Neural progenitor cell (in vitro differentiated cells): ENCODE data around the gene SHROOM3.

ENCODE experiments used
- CTCF ChIP-seq: fragments of 200-600 bp; sonication (generic); IDR thresholded peaks from 2 replicates; pipeline ENCODE4 v1.5.1; 2017; ENCODE audit warnings: antibody characterized with exemption, mild to moderate bottlenecking
- EZH2 ChIP-seq: fragments of 200-600 bp; sonication (generic); IDR thresholded peaks from 2 replicates; pipeline ENCODE4 v1.6.1; 2017; ENCODE audit warnings: antibody characterized with exemption, mild to moderate bottlenecking, moderate library complexity
- EZH2phosphoT487 ChIP-seq: fragments of 200-600 bp; sonication (generic); IDR thresholded peaks from 2 replicates; pipeline ENCODE4 v1.6.1; 2017; ENCODE audit warnings: antibody characterized with exemption

DNA sequence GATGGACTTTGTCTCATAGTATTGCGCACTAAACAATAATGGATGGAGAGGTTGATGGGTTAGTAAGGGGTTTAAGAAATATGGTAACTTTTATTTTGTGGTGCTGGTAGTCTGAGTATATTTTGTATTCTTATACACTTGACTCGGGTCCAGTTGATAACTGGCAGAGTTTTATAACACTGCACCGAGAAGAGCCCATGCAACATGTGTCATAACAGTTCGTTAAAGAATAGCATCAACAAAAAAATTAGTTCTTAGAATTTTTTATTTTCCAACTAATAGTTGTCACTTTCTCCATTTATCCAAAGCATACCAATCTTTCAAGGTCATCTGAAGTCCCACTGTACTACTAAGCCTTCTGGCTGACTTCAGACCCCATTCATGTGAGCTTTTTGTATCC, 287.8 kb downstream of the SHROOM3 start:
- TF ChIP-seq CTCF (no peak), EZH2 (no peak), EZH2phosphoT487 (no peak)
